GM23338 (cell line): ENCODE measurements around the gene EIF5A2.

Experiments
- CREB1 ChIP-seq: fragments of 250-450 bp; sonication (Bioruptor Pico); IDR thresholded peaks from 2 replicates; pipeline ENCODE4 v1.5.0; 2020; ENCODE audit warnings: low read depth, mild to moderate bottlenecking, moderate library complexity
- EZH2 ChIP-seq: fragments of 200-600 bp; sonication (generic); IDR thresholded peaks from one replicate; pipeline ENCODE4 v1.8.0; 2017; ENCODE audit warnings: antibody characterized with exemption, mild to moderate bottlenecking, low read depth; ENCODE audit not compliant: unreplicated experiment
- EZH2phosphoT487 ChIP-seq: fragments of 200-600 bp; sonication (generic); IDR thresholded peaks from one replicate; pipeline ENCODE4 v1.8.1; 2018; ENCODE audit warnings: antibody characterized with exemption; ENCODE audit not compliant: unreplicated experiment
- JUNB ChIP-seq: IDR thresholded peaks from one replicate; pipeline ENCODE4 v1.6.1; 2016; ENCODE audit warnings: antibody characterized with exemption; ENCODE audit not compliant: unreplicated experiment
- NANOG ChIP-seq: IDR thresholded peaks from 2 replicates; pipeline ENCODE4 v1.6.1; 2016; ENCODE audit warnings: antibody characterized with exemption, borderline replicate concordance
- POLR2AphosphoS5 ChIP-seq: IDR thresholded peaks from 2 replicates; pipeline ENCODE4 v1.6.1; 2016; ENCODE audit warnings: antibody characterized with exemption, low read depth
- STAT1 ChIP-seq: IDR thresholded peaks from one replicate; pipeline ENCODE4 v1.6.1; 2016; ENCODE audit warnings: antibody characterized with exemption; ENCODE audit not compliant: unreplicated experiment
- ZNF331 ChIP-seq: fragments of 250-450 bp; sonication (Bioruptor Pico); IDR thresholded peaks from 2 replicates; pipeline ENCODE4 v1.5.0; 2020; ENCODE audit warnings: low read depth, mild to moderate bottlenecking, moderate library complexity
- TF ChIP-seq, protein P1 (sequence below), 2 experiments: fragments of 200-600 bp in 1 of 2; sonication (generic) in 1 of 2; conservative IDR thresholded peaks; 2 replicates each; pipeline versions ENCODE4 v1.5.1 to v1.6.1; 2016 to 2017; ENCODE audit warnings: antibody characterized with exemption in 2 of 2, low read depth in 2 of 2, mild to moderate bottlenecking in 2 of 2, moderate library complexity in 1 of 2
- TF ChIP-seq, protein P2 (sequence below): IDR thresholded peaks from one replicate; pipeline ENCODE4 v1.6.1; 2018; ENCODE audit warnings: antibody characterized with exemption; ENCODE audit not compliant: unreplicated experiment

DNA sequence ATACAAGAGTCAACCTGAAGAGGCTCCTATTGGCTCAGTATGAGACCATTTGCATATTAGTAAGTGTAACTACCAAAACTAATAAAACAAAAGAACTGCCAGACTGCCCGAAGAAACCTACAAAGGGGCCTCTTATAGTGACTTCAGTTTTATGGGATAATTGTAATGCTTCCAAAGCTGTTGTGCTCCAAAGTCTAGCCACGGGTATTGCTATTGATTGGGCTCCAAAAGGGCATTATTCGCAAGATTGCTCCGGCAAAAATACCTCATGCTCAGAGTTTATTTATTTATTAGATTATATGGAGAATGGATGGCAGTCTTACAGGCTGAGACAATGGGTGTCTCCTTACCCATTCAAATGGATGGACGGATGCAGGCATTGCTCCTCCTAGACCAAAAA lies 49.8 kb downstream of the EIF5A2 start:
- TF ChIP-seq, protein P1, sequence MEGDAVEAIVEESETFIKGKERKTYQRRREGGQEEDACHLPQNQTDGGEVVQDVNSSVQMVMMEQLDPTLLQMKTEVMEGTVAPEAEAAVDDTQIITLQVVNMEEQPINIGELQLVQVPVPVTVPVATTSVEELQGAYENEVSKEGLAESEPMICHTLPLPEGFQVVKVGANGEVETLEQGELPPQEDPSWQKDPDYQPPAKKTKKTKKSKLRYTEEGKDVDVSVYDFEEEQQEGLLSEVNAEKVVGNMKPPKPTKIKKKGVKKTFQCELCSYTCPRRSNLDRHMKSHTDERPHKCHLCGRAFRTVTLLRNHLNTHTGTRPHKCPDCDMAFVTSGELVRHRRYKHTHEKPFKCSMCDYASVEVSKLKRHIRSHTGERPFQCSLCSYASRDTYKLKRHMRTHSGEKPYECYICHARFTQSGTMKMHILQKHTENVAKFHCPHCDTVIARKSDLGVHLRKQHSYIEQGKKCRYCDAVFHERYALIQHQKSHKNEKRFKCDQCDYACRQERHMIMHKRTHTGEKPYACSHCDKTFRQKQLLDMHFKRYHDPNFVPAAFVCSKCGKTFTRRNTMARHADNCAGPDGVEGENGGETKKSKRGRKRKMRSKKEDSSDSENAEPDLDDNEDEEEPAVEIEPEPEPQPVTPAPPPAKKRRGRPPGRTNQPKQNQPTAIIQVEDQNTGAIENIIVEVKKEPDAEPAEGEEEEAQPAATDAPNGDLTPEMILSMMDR (conservative IDR thresholded peaks at IDR 0.05; ENCODE audit: low read depth in 2 of 2): no peak
- TF ChIP-seq POLR2AphosphoS5 (no peak), EZH2 (no peak), EZH2phosphoT487 (no peak), JUNB (no peak), CREB1 (no peak), ZNF331 (no peak), STAT1 (no peak), NANOG (no peak)
- TF ChIP-seq, protein P2, sequence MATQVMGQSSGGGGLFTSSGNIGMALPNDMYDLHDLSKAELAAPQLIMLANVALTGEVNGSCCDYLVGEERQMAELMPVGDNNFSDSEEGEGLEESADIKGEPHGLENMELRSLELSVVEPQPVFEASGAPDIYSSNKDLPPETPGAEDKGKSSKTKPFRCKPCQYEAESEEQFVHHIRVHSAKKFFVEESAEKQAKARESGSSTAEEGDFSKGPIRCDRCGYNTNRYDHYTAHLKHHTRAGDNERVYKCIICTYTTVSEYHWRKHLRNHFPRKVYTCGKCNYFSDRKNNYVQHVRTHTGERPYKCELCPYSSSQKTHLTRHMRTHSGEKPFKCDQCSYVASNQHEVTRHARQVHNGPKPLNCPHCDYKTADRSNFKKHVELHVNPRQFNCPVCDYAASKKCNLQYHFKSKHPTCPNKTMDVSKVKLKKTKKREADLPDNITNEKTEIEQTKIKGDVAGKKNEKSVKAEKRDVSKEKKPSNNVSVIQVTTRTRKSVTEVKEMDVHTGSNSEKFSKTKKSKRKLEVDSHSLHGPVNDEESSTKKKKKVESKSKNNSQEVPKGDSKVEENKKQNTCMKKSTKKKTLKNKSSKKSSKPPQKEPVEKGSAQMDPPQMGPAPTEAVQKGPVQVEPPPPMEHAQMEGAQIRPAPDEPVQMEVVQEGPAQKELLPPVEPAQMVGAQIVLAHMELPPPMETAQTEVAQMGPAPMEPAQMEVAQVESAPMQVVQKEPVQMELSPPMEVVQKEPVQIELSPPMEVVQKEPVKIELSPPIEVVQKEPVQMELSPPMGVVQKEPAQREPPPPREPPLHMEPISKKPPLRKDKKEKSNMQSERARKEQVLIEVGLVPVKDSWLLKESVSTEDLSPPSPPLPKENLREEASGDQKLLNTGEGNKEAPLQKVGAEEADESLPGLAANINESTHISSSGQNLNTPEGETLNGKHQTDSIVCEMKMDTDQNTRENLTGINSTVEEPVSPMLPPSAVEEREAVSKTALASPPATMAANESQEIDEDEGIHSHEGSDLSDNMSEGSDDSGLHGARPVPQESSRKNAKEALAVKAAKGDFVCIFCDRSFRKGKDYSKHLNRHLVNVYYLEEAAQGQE: no peak
